Measurements from ENCODE around the gene SLC27A5. TPM values are rescaled to one million over a fixed set of nuclear protein-coding genes. Genes with fewer than 3 reads are reported as not detected.
"Not testable (repeated sequence)": the region's sequence is repeated elsewhere in the genome, so short reads cannot be mapped to it uniquely, and the experiment has no call there.

The SLC27A5 gene
- total RNA-seq, 1 donor from 2014 or later, result 7.2 TPM

DNA sequence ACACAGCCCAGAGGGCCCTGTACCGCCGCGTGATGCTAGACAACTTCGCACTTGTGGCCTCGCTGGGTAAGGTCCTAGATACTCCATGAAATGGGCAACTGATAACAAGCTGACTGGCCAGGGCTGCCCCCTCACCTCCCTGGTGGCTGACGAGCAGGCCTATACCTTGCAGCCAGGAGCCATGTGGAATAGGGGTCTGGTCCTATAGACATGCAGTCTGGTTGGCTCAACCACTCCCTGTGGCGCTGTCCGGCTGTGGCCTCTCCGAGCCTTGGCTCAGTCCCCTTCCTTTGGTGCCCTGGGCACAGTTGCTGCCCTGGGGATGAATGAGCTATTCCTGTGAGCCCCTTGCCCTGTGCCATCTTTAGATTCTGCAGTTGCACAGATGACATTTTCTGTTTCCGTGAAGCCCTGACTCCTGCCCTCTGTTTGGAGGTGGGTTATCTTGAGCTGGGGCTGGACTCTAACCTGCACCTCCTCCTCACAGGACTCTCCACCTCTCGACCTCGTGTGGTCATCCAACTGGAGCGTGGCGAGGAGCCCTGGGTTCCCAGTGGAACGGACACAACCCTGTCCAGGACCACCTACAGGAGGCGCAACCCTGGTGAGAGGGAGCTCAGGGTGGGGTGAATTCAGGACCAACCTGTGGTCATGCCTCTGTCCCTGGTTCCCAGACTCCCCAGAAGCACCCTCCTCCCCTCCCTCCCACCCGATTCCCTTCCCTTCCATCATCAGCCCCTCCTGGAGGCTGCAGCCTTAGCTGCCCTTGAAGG, 42.4 kb downstream of the SLC27A5 start:
- DNase-seq (ENCODE audit: low spot score), result no peak

DNA sequence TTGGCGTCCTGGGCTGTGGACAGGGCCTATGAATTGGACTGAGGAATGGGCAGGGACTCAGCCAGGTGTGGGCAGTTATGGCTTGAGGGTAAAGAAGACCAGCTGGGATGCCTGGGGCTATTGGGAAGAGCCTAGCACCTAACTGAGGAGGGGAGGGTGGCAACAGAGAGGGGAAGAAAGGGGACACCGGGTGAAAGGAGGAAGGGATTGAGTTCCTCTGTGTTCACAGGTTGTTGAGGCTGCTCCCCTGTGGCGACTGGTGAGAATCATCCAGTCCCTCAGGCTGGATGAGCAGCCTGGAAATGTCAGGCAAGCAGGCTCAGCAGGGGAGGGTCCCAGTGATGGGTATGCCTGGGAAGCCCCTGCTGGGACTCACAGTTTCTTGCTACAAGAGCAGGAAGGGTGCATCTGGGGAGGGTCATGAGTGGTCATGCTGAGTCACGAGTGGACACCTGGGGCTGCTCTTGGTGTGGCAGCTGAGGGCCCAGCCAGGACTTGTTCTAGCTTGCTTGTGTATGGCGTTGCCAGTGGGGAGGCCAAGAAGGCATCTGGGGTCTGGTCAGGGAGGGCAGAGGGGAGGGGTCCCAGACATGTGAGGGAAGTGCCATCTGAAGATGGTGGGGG, 43.5 kb downstream of the SLC27A5 start:
- DNase-seq (ENCODE audit: low spot score), result no peak

DNA sequence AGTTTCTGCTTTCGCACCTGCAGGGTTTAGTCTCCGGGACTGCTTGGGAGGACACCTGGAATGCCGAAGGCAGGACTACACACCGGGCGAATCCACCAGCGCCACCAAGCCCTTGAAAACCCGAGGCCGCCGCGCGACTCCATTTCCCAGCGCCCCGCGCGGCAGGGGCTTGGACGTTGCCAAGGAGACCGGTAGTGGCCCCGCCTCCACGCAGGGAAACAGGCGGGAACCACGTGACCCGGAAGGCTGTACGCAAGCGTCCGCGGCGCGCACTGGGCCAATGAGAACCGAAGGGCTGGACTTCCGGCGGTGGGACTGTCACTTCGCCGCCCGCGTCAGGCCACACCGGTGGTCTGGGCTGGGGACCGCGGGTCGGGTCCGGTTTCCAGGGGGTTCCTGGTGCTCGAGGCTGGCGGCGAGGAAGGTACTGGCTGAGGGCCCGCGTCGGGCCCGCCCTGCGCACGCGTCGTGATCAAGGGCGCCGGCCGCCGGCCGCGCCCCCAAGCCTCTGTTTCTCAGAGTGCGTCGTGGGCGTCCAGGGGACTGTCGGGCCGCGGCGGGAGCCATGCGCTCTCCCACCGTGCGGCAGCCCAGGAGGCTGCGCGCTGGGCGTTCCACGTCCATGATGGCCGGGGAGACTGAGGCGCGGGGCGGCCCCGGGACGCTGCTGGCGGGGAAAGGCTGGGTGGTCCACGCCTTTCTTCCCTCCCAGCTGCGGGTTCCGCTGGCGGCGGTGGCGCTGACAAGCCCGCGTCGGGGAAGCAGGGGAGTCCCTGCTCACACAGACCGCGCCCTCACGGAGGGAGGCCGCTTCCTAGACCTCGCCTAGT, 44.8 kb downstream of the SLC27A5 start, which contains the start of gene ZNF324:
Gene ZNF324, plus strand, starts transcription at position 321 of the 830 bp plus-strand sequence. CDS start 2,106 bp downstream, outside the sequence.
- peak; percentile 98 for DNase-seq (ENCODE audit: low spot score)

DNA sequence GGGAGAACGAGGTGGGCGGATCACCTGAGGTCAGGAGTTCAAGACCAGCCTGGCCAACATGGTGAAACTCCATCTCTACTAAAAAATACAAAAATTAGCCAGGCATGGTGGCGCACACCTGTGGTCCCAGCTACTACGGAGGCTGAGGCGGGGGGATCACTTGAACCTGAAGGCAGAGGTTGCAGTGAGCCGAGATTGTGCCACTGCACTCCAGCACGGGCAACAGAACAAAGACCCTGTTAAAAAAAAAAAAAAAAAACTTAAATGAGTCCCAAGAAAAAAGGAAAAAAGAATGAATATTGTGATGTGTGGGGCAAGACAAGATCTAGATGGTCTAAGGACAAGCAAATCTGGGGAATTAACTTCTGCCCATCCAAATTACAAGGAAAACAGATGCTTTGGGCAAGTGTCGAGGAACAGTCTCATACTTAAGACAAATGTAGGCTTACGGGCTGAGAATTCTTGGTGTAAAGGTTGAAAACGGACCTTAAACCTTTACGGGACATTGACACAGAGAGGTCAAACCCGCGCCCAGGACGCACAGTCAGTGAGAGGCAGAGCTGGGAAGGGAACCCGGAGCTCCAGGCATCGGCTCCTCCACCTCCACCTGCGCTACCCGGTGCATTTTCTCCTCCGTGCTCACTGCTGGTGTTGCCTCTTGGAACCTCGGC, 45.6 kb downstream of the SLC27A5 start:
- DNase-seq (ENCODE audit: low spot score), result no peak

DNA sequence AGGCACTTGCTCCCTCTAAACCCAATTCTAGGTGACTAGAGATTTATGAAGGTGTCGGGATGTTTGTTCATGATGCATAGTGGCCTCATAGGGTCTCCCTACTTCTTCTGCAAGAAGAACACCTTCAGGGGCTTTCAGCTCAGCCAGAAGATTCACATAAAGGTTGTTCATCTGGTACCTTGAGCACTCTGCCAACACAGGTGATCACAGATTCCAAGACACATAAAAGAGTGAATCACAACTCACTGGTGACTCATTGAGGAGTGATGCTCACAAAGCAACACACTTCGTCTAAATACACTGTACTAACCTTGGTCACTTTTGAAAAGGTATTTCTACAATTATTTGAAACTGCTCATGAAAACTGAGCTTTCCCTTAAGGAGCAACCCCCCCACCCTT, 51.8 kb downstream of the SLC27A5 start:
- no peak for DNase-seq (ENCODE audit: low spot score)

DNA sequence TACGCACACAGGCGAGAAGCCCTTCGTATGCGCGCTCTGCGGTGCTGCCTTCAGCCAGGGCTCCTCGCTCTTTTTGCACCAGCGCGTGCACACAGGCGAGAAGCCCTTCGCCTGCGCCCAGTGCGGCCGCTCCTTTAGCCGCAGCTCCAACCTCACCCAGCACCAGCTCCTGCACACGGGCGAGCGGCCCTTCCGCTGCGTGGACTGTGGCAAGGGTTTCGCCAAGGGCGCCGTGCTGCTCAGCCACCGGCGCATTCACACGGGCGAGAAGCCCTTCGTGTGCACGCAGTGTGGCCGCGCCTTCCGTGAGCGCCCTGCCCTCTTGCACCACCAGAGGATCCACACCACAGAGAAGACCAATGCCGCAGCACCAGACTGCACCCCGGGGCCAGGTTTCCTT, 55.7 kb downstream of the SLC27A5 start:
- no peak for DNase-seq (ENCODE audit: low spot score)

DNA sequence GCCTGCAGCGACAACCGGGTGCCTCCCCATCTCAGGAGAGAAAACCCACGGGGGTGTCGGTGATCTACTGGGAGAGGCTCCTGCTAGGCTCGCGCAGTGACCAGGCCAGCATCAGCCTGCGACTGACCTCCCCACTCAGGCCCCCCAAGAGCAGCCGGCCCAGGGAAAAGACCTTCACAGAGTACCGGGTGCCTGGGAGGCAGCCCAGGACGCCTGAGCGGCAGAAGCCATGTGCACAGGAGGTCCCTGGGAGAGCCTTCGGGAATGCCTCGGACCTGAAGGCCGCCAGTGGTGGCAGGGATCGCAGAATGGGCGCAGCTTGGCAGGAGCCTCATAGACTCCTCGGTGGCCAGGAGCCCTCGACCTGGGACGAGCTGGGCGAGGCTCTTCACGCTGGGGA, 56.5 kb downstream of the SLC27A5 start:
- no peak for DNase-seq (ENCODE audit: low spot score)

DNA sequence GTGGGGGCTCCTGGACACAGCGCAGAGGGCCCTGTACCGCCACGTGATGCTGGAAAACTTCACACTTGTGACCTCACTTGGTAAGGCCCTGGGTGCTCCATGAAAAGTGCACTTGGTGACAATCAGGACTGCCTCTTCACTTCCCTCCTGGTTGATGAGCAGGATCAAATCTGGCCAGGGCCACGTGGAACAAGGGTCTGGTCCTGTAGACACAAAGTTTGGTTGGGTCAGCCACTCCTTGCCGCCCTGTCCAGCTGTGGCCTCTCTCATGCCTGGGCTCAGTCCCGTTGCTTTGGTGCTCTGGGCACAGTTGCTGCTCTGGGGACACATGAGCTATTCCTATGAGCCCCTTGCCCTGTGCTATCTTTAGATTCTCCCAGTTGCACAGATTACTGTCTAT, 58.0 kb downstream of the SLC27A5 start:
- DNase-seq (ENCODE audit: low spot score), result no peak

DNA sequence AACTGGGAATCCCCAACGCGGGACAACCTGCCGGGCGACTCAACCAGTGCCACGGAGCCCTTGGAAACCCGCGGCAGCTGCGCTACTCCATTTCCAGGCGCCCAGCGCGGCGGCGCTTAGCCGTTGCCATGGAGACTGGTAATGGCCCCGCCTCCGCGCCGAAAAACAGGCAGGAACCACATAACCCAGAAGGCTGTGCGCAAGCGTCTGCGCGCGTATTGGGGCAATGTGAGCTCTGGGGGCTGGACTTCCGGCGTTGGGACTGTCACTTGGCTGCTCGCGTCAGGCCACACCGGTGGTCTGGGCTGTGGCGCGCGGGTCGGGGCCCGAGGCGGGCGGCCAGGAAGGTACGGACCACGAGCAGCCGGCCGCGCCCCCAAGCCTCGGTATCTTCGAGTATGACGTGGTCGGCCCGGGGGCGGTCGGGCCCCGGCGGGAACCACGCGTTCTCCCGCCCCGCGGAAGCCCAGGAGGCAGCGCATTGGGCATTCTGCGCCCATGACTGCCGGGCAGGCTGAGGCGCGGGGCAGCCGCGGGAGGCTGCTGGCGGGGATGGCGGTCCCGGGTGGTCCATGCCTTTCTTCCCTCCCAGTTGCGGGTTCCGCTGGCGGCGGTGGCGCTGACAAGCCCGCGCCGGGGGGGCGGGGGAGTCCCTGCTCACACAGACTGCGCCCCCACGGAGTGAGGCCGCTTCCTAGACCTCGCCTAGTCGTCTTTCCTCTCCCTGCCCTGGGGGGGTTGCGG, 60.3 kb downstream of the SLC27A5 start, which contains the start of gene ZNF324B:
Gene ZNF324B, plus strand, starts transcription at position 265 of the 744 bp plus-strand sequence. CDS start 2,080 bp downstream, outside the sequence.
- peak; percentile 98 for DNase-seq (ENCODE audit: low spot score)

DNA sequence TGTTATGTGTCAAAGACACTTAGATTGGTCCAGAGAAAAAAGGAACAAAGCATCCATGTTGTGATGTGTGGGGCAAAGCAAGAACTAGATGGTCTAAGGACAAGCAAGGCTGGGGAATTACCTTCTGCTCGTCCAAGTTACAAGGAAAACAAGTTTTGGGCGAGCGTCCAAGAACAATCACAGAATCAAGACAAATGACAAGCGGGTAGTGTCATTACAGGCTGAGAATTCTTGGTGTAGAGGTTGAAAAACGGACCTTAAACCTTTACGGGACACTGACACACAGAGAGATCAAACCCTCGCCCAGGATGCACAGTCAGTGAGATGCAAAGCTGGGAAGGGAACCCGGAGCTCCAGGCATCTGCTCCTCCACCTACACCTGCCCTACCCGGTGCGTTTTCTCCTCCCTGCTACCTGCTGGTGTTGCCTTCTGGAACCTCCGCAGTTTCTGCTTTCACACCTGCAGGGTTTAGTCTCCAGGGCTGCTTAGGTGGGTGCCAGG, 60.9 kb downstream of the SLC27A5 start:
- DNase-seq (ENCODE audit: low spot score), result no peak

DNA sequence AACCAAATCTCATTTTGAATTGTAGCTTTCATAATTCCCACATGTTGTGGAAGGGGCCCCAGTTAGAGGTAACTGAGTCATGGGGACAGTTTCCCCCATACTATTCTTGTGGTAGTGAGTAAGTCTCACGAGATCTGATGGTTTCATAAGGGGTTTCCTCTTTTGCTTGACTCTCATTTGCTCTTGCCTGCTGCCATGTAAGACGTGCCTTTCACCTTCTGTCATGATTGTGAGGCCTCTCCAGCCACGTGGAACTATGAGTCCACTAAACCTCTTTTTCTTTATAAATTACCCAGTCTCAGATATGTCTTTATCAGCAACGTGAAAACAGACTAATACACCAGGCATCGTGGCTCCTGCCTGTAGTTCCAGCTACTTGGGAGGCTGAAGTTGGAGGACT, 61.8 kb downstream of the SLC27A5 start:
- not testable (repeated sequence) for DNase-seq (ENCODE audit: low spot score)

DNA sequence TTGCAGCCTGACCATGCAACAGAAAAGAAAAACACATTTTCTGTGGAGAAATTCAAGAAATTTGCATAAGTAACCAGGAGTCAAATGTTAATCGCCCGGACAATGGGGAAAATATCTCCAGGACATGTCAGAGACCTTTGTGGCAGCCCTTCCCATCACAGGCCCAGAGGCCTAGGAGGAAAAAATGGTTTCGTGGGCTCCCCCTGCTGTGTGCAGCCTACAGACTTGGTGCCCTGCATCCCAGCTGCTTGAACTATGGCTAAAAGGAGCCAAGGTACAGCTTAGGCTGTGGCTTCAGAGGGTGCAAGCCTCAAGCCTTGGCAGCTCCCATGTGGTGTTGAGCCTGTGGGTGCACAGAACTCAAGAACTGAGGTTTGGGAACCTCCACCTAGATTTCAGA, 62.9 kb downstream of the SLC27A5 start:
- DNase-seq (ENCODE audit: low spot score), result not testable (repeated sequence)

Other genes starting within 250 kb of the SLC27A5 start
- gene ZNF8, start 233.0 kb downstream of the SLC27A5 start, total RNA-seq (ENCODE audit: insufficient read depth, low replicate concordance), result 5.3 TPM
- 43.3 TPM for gene ERVK3-1, start 206.6 kb downstream of the SLC27A5 start, total RNA-seq (ENCODE audit: insufficient read depth, low replicate concordance)
- gene ZSCAN22, start 185.0 kb downstream of the SLC27A5 start, total RNA-seq (ENCODE audit: insufficient read depth, low replicate concordance), result 2.9 TPM
- 4.1 TPM for gene A1BG, start 158.5 kb downstream of the SLC27A5 start, total RNA-seq (ENCODE audit: insufficient read depth, low replicate concordance)
- gene ZNF497, start 149.2 kb downstream of the SLC27A5 start, total RNA-seq (ENCODE audit: insufficient read depth, low replicate concordance), result 1.7 TPM
- gene ZNF837, start 131.0 kb downstream of the SLC27A5 start, total RNA-seq (ENCODE audit: insufficient read depth, low replicate concordance), result 3.4 TPM
- 1,414 TPM for gene RPS5, start 124.7 kb downstream of the SLC27A5 start, total RNA-seq (ENCODE audit: insufficient read depth, low replicate concordance)
- gene RNF225, start 116.3 kb downstream of the SLC27A5 start, total RNA-seq (ENCODE audit: insufficient read depth, low replicate concordance), result 0.72 TPM
- gene ZNF584, start 103.3 kb downstream of the SLC27A5 start, total RNA-seq (ENCODE audit: insufficient read depth, low replicate concordance), result 6.0 TPM
- 24.8 TPM for gene ZNF132, start 71.8 kb downstream of the SLC27A5 start, total RNA-seq (ENCODE audit: insufficient read depth, low replicate concordance)
- 16.4 TPM for gene ZNF324B, start 60.4 kb downstream of the SLC27A5 start, total RNA-seq (ENCODE audit: insufficient read depth, low replicate concordance)
- gene ZNF324, start 44.9 kb downstream of the SLC27A5 start, total RNA-seq (ENCODE audit: insufficient read depth, low replicate concordance), result 16.1 TPM
- gene ZNF446, start 35.6 kb downstream of the SLC27A5 start, total RNA-seq (ENCODE audit: insufficient read depth, low replicate concordance), result 7.0 TPM
- 1.2 TPM for gene ZBTB45, start 7.8 kb upstream of the SLC27A5 start, total RNA-seq (ENCODE audit: insufficient read depth, low replicate concordance)
- gene TRIM28, start 32.1 kb upstream of the SLC27A5 start, total RNA-seq (ENCODE audit: insufficient read depth, low replicate concordance), result 150 TPM
- gene CHMP2A, start 43.1 kb upstream of the SLC27A5 start, total RNA-seq (ENCODE audit: insufficient read depth, low replicate concordance), result 92.5 TPM
- 32.7 TPM for gene UBE2M, start 46.6 kb upstream of the SLC27A5 start, total RNA-seq (ENCODE audit: insufficient read depth, low replicate concordance)
- gene MZF1, start 61.3 kb upstream of the SLC27A5 start, total RNA-seq (ENCODE audit: insufficient read depth, low replicate concordance), result 11.1 TPM